ENCODE results near the gene SETD7.
A peak's percentile ranks its signal among the peaks of the same experiment; 100 is the strongest.

The SETD7 gene

GRCh38 chr4:139547979-139548378 is 8.0 kb downstream of the SETD7 start:
- no peak for DNase-seq

- no peak for DNase-seq
Measured at GRCh38 chr4:139540632-139541031, 15.4 kb downstream of the SETD7 start.

GRCh38 chr4:139540161-139540560 is 15.9 kb downstream of the SETD7 start:
- no peak for DNase-seq

GRCh38 chr4:139537292-139537691 is 18.7 kb downstream of the SETD7 start:
- no peak for DNase-seq

GRCh38 chr4:139535871-139536234 is 20.2 kb downstream of the SETD7 start:
- no peak for DNase-seq

GRCh38 chr4:139535228-139535870 is 20.7 kb downstream of the SETD7 start:
- DNase-seq = no peak

GRCh38 chr4:139534287-139534950 is 21.6 kb downstream of the SETD7 start:
- no peak for DNase-seq

GRCh38 chr4:139533511-139533910 is 22.5 kb downstream of the SETD7 start:
- DNase-seq = no peak

- no peak for DNase-seq
Measured at GRCh38 chr4:139532947-139533346, 23.1 kb downstream of the SETD7 start.

GRCh38 chr4:139530833-139531427 is 25.1 kb downstream of the SETD7 start:
- peak; percentile 83 for DNase-seq

- peak; percentile 36 for DNase-seq
Measured at GRCh38 chr4:139528377-139529005, 27.5 kb downstream of the SETD7 start.

GRCh38 chr4:139526928-139527327 is 29.1 kb downstream of the SETD7 start:
- DNase-seq = no peak

GRCh38 chr4:139525414-139525813 is 30.6 kb downstream of the SETD7 start:
- no peak for DNase-seq

- DNase-seq = no peak
Measured at GRCh38 chr4:139524062-139524631, 31.9 kb downstream of the SETD7 start.

GRCh38 chr4:139523076-139523475 is 32.9 kb downstream of the SETD7 start:
- no peak for DNase-seq

GRCh38 chr4:139522457-139522856 is 33.6 kb downstream of the SETD7 start:
- DNase-seq = no peak

GRCh38 chr4:139521754-139522401 is 34.1 kb downstream of the SETD7 start:
- no peak for DNase-seq

GRCh38 chr4:139515531-139515958 is 40.5 kb downstream of the SETD7 start:
- DNase-seq = no peak

GRCh38 chr4:139514382-139515059 is 41.5 kb downstream of the SETD7 start:
- no peak for DNase-seq

GRCh38 chr4:139511320-139511719 is 44.7 kb downstream of the SETD7 start:
- DNase-seq = no peak

- peak; percentile 40 for DNase-seq
Measured at GRCh38 chr4:139509727-139510410, 46.1 kb downstream of the SETD7 start.
